ENCODE measurements around the gene IARS2.
A peak's percentile ranks its signal among the peaks of the same experiment; 100 is the strongest.
"Not testable (repeated sequence)": the region's sequence is repeated elsewhere in the genome, so short reads cannot be mapped to it uniquely, and the experiment has no call there.

The IARS2 gene

DNA sequence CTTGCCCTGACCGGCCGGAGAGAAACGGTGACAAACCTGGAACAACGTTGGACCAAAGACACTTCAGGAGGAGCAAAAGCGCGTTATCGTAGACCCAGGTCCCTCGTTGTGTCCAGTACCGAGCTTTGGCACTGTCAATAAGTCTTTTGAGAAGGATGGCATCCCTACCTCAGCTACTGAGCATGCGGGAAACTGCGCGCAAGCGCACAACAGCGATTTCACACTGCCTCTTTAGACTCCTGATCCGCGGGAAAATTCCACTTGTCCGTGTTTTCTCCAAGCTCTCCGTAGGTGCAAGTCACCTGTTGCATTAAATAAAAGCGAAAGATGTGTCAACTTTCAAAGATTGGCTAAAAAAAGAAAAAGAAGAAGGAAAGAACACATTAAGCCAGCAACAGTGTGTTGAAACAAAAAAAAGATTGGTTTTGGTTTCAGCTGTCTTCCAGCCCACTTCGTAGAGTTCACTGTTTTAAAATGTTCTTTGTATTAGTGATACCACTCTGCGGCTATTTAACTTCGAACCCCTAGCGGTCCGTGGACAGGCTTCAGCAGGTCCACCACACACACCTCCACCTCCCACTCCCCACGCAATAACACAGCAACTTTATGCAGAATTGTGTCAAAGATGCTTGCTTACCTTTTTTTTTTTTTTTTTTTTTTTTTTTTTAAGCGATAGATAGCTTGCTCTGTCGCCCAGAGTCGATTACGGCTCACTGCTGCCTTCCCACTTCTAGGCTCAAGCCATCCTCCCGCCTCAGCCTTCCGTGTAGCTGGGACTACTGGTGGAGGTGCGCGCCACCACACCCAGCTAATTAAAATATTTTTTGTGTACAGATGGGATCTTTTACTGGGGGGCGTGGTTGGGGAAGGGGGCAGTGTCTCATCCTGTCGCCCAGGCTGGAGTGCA lies 4.0 kb upstream of the IARS2 start, which contains the start of gene BPNT1:
Gene BPNT1 (minus strand): TSS at position 139 of the 907 bp plus-strand sequence. CDS start 9,942 bp downstream, outside the sequence.
- H3K27ac Mint-ChIP-seq: peak within 1 kb of the TSS; percentile 87
- H3K4me3 Mint-ChIP-seq: peak within 1 kb of the TSS; percentile 95
- H3K9me3 Mint-ChIP-seq: no peaks in the 10 kb centered on the region
- peaks cover 8% of the 10 kb centered on the region for H3K4me1 Mint-ChIP-seq (ENCODE audit: low read depth)
- H3K36me3 Mint-ChIP-seq (ENCODE audit: low read depth): peaks cover 1% of the 10 kb centered on the region
- H3K27me3 Mint-ChIP-seq (ENCODE audit: low read depth): no peaks in the 10 kb centered on the region

DNA sequence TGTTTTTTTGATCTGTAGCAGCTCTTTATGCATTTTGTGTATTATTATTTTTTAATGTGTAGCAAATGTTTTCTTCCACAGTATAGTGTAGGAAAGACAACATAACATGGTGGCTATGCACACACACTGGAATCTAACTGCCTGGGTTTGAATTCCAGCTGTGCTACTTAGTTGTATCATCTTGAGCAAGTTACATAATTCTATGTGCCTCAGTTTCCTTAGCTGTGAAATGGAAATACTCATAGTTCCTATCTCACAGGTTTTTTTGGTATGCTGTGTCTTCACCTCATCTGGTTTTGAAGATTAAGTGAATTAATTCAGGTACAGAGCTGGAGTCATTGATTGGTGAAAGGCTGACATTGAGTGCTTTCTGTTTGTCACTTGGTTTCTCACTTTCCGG lies 1.2 kb upstream of the IARS2 start:
- Mint-ChIP-seq H3K27me3 (ENCODE audit: low read depth) (no peaks in the 10 kb centered on the region), H3K36me3 (ENCODE audit: low read depth) (peaks cover 9% of the 10 kb centered on the region), H3K4me1 (ENCODE audit: low read depth) (peaks cover 15% of the 10 kb centered on the region), H3K27ac (no peak overlapping the region), H3K4me3 (no peak overlapping the region), H3K9me3 (no peaks in the 10 kb centered on the region)

DNA sequence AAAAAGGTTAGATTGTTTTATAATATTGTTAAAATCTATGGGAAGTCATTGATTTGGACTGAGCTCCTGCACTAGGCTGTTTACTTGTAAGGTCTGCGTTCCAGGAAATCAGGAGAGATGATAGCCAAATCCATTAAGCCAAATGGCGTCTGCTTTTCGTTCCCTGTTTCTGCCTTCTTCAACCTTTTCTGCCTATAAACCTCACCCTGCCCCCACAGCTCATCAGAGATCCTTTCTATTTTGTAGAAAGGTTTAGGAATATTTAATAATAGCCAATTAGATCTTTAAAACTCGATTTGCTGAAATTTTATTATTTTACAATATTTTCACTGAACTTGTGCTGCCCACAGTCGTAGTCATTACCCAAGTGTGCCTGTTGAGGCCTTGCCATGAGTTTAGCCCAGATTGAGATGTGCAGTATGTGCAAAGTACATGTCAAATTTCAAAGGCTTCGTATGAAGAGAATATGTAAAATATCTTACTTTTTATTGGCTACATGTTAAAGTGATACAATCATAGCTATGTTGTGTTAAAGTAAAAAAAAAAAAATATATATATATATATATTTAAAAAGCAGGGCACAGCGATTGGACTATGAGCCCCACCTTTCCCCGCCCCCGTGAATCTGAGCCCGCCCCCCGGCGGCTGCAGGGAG lies 444 bp upstream of the IARS2 start:
- H3K9me3 Mint-ChIP-seq: no peaks in the 10 kb centered on the region
- H3K4me3 Mint-ChIP-seq: no peak overlapping the region
- peaks cover 18% of the 10 kb centered on the region for H3K4me1 Mint-ChIP-seq (ENCODE audit: low read depth)
- H3K36me3 Mint-ChIP-seq (ENCODE audit: low read depth): peaks cover 14% of the 10 kb centered on the region
- no peak overlapping the region for H3K27ac Mint-ChIP-seq
- H3K27me3 Mint-ChIP-seq (ENCODE audit: low read depth): no peaks in the 10 kb centered on the region

DNA sequence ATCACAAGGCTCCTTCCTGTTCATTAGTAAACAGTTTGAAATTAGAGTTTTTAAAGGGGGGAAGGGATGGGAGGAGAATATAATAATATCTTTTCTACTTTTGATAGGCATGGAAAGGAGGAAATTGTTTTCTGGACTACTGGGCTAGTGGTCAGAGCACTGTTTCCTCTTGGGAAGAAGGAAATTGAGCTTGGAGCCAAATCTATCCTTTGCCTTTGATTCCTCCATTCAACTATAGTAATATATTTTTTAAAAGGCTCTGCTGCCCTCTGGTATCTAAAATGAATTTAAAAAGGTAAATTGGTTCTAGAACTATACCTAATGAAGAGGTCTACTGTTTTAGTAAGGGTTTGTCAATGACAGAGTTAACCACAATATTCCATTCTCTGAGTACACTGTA lies 5.9 kb downstream of the IARS2 start:
- Mint-ChIP-seq H3K36me3 (ENCODE audit: low read depth) (peaks cover 25% of the 10 kb centered on the region), H3K27me3 (ENCODE audit: low read depth) (no peaks in the 10 kb centered on the region), H3K4me3 (no peak overlapping the region), H3K27ac (no peak overlapping the region), H3K4me1 (ENCODE audit: low read depth) (peaks cover 12% of the 10 kb centered on the region), H3K9me3 (no peaks in the 10 kb centered on the region)

DNA sequence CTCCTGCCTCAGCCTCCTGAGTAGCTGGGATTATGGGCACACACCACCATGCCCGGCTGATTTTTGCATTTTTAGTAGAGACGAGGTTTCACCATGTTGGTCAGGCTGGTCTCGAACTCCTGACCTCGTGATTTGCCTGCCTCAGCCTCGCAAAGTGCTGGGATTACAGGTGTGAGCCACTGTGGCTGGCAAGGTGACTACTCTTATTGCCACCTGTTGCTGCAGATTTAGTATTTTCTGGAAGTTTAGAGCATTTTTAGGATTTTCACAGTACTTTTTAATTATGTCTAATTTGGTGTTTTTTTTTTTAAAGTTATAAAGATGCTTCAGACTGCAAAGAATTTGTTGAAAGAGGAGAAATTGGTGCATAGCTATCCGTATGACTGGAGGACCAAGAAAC lies 16.5 kb downstream of the IARS2 start:
- H3K27me3 Mint-ChIP-seq (ENCODE audit: low read depth); H3K4me3 Mint-ChIP-seq; H3K27ac Mint-ChIP-seq; H3K9me3 Mint-ChIP-seq; H3K4me1 Mint-ChIP-seq (ENCODE audit: low read depth): not testable (repeated sequence)
- H3K36me3 Mint-ChIP-seq (ENCODE audit: low read depth): peaks cover 34% of the 10 kb centered on the region

DNA sequence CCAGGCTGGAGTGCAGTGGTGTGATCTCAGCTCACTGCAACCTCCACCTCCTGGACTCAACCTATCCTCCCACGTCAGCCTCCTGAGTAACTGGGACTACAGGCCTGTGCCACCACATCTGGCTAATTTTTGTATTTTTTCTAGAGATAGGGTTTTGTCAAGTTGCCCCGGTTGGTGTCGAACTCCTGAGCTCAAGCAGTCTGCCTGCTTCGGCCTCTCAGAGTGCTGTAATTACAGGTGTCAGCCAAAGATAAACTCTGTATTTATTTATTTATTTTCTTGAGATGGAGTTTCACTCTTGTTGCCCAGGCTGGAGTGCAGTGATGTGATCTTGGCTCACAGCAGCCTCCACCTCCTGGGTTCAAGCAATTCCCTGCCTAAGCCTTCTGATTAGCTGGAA lies 18.7 kb downstream of the IARS2 start:
- H3K4me1 Mint-ChIP-seq (ENCODE audit: low read depth); H3K27ac Mint-ChIP-seq; H3K9me3 Mint-ChIP-seq; H3K27me3 Mint-ChIP-seq (ENCODE audit: low read depth); H3K4me3 Mint-ChIP-seq: not testable (repeated sequence)
- H3K36me3 Mint-ChIP-seq (ENCODE audit: low read depth): peaks cover 26% of the 10 kb centered on the region

DNA sequence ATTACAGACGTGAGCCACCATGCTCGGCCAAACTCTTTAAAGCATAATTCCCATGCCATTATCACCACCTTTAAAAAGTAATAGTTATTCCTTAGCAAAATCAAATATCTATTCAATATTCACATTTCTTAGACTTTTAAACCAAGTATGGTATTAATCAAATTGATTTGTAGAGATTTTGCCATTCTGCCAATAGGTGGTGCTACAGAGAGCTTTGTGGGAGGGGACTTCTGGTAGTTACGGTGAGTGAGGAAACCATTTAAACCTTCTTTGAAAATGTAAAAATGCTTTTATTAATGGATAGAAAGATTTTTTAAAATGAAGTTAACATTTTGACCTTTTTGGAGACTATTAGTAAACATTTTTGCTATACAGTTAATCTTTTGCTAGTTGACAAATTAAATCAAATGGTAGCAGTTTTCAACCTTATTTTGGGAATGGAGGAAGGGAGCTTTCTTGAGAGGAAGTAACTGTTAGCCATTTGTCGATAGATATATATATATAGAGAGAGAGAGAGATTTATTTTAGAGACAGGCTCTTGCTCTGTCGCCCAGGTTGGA lies 19.3 kb downstream of the IARS2 start:
- Mint-ChIP-seq H3K27ac (no peak overlapping the region), H3K27me3 (ENCODE audit: low read depth) (no peaks in the 10 kb centered on the region), H3K9me3 (no peaks in the 10 kb centered on the region), H3K4me1 (ENCODE audit: low read depth) (peaks cover 7% of the 10 kb centered on the region), H3K36me3 (ENCODE audit: low read depth) (peaks cover 24% of the 10 kb centered on the region), H3K4me3 (peak overlapping the region; percentile 21)

DNA sequence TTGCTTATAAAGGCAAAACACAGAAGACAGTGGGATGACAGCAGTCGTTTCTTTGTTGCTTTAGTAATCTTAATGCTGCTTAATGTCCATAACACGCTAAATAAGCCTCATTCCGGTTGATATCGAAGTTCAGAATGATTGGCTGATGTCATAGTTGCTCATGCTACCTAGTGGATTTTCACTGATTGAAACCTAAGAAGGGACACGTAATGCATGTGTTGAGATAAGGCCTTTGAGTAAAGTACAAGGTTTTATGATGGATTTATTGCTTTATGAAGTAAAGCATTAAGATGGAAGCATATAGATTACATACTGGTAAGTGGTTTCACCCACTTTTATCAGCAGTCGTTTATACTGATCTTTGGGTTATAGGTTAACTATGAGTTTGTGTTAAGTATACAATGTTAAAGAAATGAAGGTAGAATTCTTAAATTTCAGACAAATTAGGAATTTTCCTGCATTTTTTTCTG lies 25.1 kb downstream of the IARS2 start:
- Mint-ChIP-seq H3K4me3 (no peak overlapping the region), H3K9me3 (no peaks in the 10 kb centered on the region), H3K27me3 (ENCODE audit: low read depth) (no peaks in the 10 kb centered on the region), H3K36me3 (ENCODE audit: low read depth) (peaks cover 12% of the 10 kb centered on the region), H3K27ac (no peak overlapping the region), H3K4me1 (ENCODE audit: low read depth) (peaks cover 1% of the 10 kb centered on the region)

DNA sequence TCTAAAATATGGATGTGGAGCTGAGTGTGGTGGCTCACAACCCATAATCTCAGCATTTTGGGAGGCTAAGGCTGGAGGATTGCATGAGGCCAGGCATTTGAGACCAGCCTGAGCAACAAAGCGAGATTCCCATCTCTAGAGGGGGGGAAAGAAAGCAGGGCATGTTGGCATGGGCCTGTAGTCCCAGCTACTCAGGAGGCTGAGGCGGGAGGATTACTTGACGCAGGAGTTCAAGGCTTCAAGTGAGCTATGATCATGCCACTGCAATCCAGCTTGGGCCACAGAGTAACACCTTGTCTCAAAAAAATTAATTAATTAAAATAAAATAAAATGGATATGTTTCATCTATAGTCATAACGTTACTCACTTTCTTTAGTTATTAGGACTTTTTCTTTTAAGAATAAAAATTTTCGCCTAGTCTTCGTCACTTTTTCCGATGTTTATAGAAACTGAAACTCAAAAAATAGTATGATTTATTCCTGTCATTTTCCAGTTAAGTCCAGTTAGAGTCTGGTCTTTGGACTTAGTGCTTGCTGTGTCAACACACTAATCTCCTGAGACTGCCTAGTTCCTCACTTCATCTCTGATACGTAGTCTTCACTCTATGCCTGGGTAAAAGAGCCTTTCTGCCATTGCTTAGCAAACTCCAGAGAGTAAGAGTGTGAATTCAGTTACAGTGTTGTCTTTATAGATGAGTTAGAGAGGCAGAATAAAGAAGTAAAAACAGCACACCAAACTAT lies 28.0 kb downstream of the IARS2 start:
- peaks cover 8% of the 10 kb centered on the region for H3K36me3 Mint-ChIP-seq (ENCODE audit: low read depth)
- no peak overlapping the region for H3K27ac Mint-ChIP-seq
- H3K4me1 Mint-ChIP-seq (ENCODE audit: low read depth): peaks cover 6% of the 10 kb centered on the region
- H3K4me3 Mint-ChIP-seq: no peak overlapping the region
- H3K27me3 Mint-ChIP-seq (ENCODE audit: low read depth): no peaks in the 10 kb centered on the region
- H3K9me3 Mint-ChIP-seq: no peaks in the 10 kb centered on the region

DNA sequence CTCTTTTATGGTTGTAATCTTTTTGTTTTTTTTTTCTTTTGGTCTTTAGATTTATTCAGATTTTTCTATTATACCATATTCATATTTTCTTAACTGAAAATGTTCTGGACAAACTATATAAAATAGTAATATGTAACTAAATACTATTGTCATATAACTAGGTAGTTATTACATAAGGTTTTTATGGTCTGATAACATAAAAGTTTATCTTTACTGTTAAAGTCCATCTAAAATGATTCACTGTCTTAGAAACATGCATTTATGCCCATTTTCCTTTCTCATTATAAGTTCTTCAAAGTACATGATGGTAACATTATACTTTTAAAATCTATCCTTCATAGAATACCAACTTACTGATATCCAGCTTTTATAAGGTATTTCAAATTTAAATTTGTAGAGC lies 29.1 kb downstream of the IARS2 start:
- Mint-ChIP-seq H3K27ac (no peak overlapping the region), H3K36me3 (ENCODE audit: low read depth) (peaks cover 10% of the 10 kb centered on the region), H3K4me3 (no peak overlapping the region), H3K9me3 (no peaks in the 10 kb centered on the region), H3K27me3 (ENCODE audit: low read depth) (no peaks in the 10 kb centered on the region), H3K4me1 (ENCODE audit: low read depth) (peaks cover 6% of the 10 kb centered on the region)

DNA sequence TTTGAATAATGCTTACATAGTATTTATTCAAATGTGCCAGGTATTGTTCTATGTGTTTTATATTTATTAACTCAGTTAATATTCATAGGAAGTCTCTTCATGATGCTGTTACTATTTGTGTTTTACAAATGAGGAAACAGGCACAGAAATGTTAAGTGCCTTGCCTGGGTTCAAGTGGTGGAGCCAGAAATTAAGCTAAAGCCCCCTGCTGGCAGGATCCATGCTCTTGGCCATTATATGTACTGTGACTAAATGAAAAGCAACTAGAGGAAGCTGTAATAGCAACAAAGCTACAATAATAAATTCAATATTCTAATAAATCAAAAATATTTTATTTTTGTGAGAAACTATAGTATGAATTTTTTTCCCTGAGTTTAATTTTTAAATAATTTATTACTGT lies 30.0 kb downstream of the IARS2 start:
- Mint-ChIP-seq H3K9me3 (no peaks in the 10 kb centered on the region), H3K27me3 (ENCODE audit: low read depth) (no peaks in the 10 kb centered on the region), H3K4me3 (no peak overlapping the region), H3K27ac (no peak overlapping the region), H3K36me3 (ENCODE audit: low read depth) (peaks cover 13% of the 10 kb centered on the region), H3K4me1 (ENCODE audit: low read depth) (peaks cover 6% of the 10 kb centered on the region)

DNA sequence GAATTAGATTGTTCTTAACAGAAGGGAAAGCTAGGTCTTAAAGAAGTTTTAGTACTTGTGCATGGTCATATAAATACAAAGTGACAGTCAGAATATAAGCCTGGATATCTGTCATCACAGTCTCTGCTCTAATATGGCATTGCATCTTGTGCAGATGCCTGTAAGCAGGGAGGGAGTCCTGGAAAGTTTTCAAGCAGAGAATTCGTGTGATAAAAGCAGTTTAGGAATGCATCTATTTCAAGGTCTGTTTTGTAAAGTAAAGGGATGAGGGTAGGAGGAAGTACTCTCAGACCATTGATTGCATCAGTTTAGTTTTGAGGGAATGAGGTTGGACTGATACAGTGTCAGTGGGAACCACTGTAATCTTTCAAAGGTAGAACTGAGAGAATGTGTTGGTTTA lies 30.6 kb downstream of the IARS2 start:
- H3K4me3 Mint-ChIP-seq: no peak overlapping the region
- H3K9me3 Mint-ChIP-seq: no peaks in the 10 kb centered on the region
- no peak overlapping the region for H3K27ac Mint-ChIP-seq
- H3K27me3 Mint-ChIP-seq (ENCODE audit: low read depth): no peaks in the 10 kb centered on the region
- peaks cover 16% of the 10 kb centered on the region for H3K36me3 Mint-ChIP-seq (ENCODE audit: low read depth)
- H3K4me1 Mint-ChIP-seq (ENCODE audit: low read depth): peaks cover 6% of the 10 kb centered on the region

DNA sequence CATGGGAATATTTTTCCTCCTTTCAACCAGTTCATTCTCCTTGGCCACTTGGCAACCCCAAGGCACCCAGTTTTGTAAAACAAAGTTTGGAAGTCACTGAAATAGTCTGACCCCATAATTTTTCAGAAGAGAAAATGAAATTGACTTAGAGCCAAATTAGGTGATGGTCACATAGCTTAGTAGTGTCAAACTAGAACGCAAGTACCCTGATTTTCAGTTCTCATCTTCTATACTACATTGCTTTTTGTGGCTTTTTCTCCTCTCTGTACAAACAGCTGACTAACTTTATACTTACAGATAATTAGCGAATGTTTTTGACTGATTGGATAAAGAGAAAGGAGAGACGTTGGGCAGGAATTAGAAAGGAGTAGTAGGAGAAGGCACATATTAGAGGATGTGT lies 33.1 kb downstream of the IARS2 start:
- Mint-ChIP-seq H3K4me1 (ENCODE audit: low read depth) (peaks cover 6% of the 10 kb centered on the region), H3K9me3 (no peaks in the 10 kb centered on the region), H3K27me3 (ENCODE audit: low read depth) (no peaks in the 10 kb centered on the region), H3K36me3 (ENCODE audit: low read depth) (peaks cover 27% of the 10 kb centered on the region), H3K4me3 (no peak overlapping the region), H3K27ac (no peak overlapping the region)

DNA sequence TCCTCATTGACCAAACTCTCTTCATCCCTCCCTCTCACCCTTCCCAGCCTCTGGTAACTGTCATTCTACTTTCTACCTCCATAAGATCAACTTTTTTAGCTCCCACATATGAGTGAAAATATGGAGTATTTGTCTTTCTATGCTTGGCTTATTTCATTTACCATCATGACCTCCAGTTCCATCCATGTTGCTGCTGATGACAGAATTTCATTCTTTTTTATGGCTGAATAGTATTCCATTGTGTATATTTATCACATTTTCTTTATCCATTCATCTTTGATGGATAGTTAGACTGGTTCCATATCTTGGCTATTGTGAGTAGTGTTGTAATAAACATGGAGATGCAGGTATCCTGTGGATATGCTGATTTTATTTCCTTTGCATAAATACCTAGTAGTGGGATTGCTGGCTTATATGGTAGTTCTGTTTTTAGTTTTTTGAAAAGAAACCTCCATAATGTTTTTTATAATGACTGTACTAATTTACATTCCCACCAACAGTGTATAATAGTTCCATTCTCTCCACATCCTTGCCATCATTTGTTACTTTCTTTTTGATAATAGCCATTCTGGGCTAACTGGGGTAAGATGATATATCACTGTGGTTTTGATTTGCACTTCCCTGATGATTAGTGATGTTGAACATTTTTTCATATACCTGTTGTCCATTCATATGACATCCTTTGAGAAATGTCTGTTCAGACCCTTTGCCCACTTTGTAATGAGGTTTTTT lies 35.7 kb downstream of the IARS2 start:
- H3K27me3 Mint-ChIP-seq (ENCODE audit: low read depth): no peaks in the 10 kb centered on the region
- H3K27ac Mint-ChIP-seq: no peak overlapping the region
- peaks cover 1% of the 10 kb centered on the region for H3K4me1 Mint-ChIP-seq (ENCODE audit: low read depth)
- no peaks in the 10 kb centered on the region for H3K9me3 Mint-ChIP-seq
- peaks cover 42% of the 10 kb centered on the region for H3K36me3 Mint-ChIP-seq (ENCODE audit: low read depth)
- H3K4me3 Mint-ChIP-seq: no peak overlapping the region

Measured in T-helper 1 cell treated with Interleukin-12 subunit alpha and Interleukin-12 subunit beta and Interleukin-4 antibody, amounts not matched to agents 30 μg/mL and 1 μg/mL, for 36 hours (primary cell).